Sigmoid colon (tissue), 7 donors: ENCODE data around the gene SETD3. TPM values are rescaled to one million over a fixed set of nuclear protein-coding genes. Genes with fewer than 3 reads are reported as not detected.

Experiments used
- DNase-seq: peaks from one replicate; pipeline ENCODE4 v3.0.0-alpha.2; 2019
- H3K27ac ChIP-seq, 4 donors: fragments of 200-600 bp; sonication (generic); one replicate each; pipeline ENCODE4 v1.5.1; 2016 to 2019; ENCODE audit warnings: mild to moderate bottlenecking in 1 of 4
- H3K27me3 ChIP-seq, 3 donors: fragments of 200-600 bp; sonication (generic); one replicate each; pipeline ENCODE4 v1.5.1; 2019; ENCODE audit warnings: mild to moderate bottlenecking in 1 of 3
- H3K36me3 ChIP-seq, 4 donors: fragments of 200-600 bp; sonication (generic); one replicate each; pipeline ENCODE4 v1.5.1; 2016 to 2019
- H3K4me1 ChIP-seq, 4 donors: fragments of 200-600 bp; sonication (generic); one replicate each; pipeline ENCODE4 v1.5.1; 2017 to 2019
- H3K4me3 ChIP-seq, 4 donors: fragments of 200-600 bp; sonication (generic); one replicate each; pipeline ENCODE4 v1.5.1; 2017 to 2019; ENCODE audit warnings: mild to moderate bottlenecking in 2 of 4, moderate library complexity in 1 of 4
- H3K9me3 ChIP-seq, 4 donors: fragments of 200-600 bp in 3 of 4; sonication (generic) in 3 of 4; one replicate each; pipeline versions ENCODE4 v1.5.1 to v1.6.1; 2013 to 2019
- CTCF ChIP-seq, 4 experiments: fragments of 450-650 bp in 3 of 4; fragments of 200-600 bp in 1 of 4; IDR thresholded peaks; one replicate each; pipeline ENCODE4 v1.5.1; 2016 to 2019; ENCODE audit warnings: antibody characterized with exemption in 4 of 4, mild to moderate bottlenecking in 3 of 4, moderate library complexity in 2 of 4
- EP300 ChIP-seq, 4 donors: sonication (generic); formaldehyde crosslinking; IDR thresholded peaks; one replicate each; pipeline ENCODE4 v1.6.1; 2017; ENCODE audit warnings: antibody characterized with exemption in 4 of 4
- POLR2A ChIP-seq, 2 donors: fragments of 450-650 bp; IDR thresholded peaks; one replicate each; pipeline ENCODE4 v1.6.1; 2016; ENCODE audit warnings: antibody characterized with exemption in 2 of 2, mild to moderate bottlenecking in 2 of 2, moderate library complexity in 2 of 2
- POLR2AphosphoS5 ChIP-seq, 4 donors: sonication (generic); formaldehyde crosslinking; IDR thresholded peaks; one replicate each; pipeline ENCODE4 v1.6.1; 2017; ENCODE audit warnings: antibody characterized with exemption in 4 of 4
- WGBS, 2 donors: extraction: QIAGEN DNeasy Blood & Tissue Kit; methylation state at CpG; one replicate each; pipeline ENCODE4 v1.1.7; 2013; 5-methylcytosine and 5-hydroxymethylcytosine counted together
- intact Hi-C: fragments of 100-400 bp; cut with DNase I; formaldehyde crosslinking; loops from one replicate; pipeline ENCODE4 v1.15.1; 2023
- polyA plus RNA-seq, 3 donors: library from polyadenylated mRNA; stranded (reverse); fragments of 200-250 nt; gene quantifications; one replicate each; pipeline ENCODE4 v1.2.3, GENCODE V29; 2013
- total RNA-seq, 4 donors: library from RNA; depleted of rRNA; stranded (reverse); fragments of >200 nt; gene quantifications; one replicate each; pipeline ENCODE4 v1.1.0, GENCODE V29; 2016
- donor health status: healthy with polysubstance abuse.
- donor health status: Bipolar disorder and iron deficiency.
- donor health status: healthy.

The SETD3 gene
- total and polyA plus RNA-seq, 7 donors = 34.6 to 164 (median 130) TPM

- no peaks in the 10 kb centered on the region for H3K9me3 ChIP-seq
- H3K27me3 ChIP-seq = no peaks in the 10 kb centered on the region
- peak overlapping the region in 1 of 4 donors; percentile 27 for H3K27ac ChIP-seq
- TF ChIP-seq CTCF (IDR thresholded peaks at IDR 0.05) (no peak), EP300 (IDR thresholded peaks at IDR 0.05) (no peak), POLR2AphosphoS5 (IDR thresholded peaks at IDR 0.05) (no peak), POLR2A (IDR thresholded peaks at IDR 0.05) (no peak)
- peaks cover 6 to 31% (median 18%) of the 10 kb centered on the region in 4 donors for H3K36me3 ChIP-seq
- no peak overlapping the region for H3K4me3 ChIP-seq
- intact Hi-C loops = no loop called here
- peaks cover 0 to 16% (median 11%) of the 10 kb centered on the region in 4 donors for H3K4me1 ChIP-seq
- no peak for DNase-seq
- 73 to 82% methylated on average over 9 of the region's 9 CpGs for WGBS, 2 donors
Measured at GRCh38 chr14:99467336-99468078, 13.2 kb downstream of the SETD3 start.

DNA sequence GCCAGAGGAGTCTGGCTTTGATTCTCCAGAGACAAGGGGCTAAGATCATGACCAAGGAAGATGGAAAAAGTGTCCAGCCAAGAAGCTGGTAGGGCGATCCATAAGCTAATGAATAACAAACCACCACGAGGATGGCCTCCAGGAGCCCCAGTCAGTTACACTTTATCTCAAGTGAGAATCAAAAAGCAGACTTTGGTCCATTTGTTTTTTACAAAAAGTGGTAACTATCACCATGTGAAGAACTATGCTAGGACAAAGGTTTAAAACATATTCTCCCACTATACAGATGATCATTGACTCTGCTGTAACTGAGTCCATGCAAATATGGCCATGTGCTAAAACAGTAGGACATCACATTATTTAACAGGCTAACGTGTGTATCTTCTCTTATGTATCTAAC lies 13.9 kb downstream of the SETD3 start:
- no peak for DNase-seq
- no peaks in the 10 kb centered on the region for H3K9me3 ChIP-seq
- peaks cover 0 to 16% (median 11%) of the 10 kb centered on the region in 4 donors for H3K4me1 ChIP-seq
- intact Hi-C loops = no loop called here
- no peak overlapping the region for H3K4me3 ChIP-seq
- peaks cover 6 to 38% (median 24%) of the 10 kb centered on the region in 4 donors for H3K36me3 ChIP-seq
- WGBS, 2 donors = 74 to 87% methylated on average over 3 of the region's 3 CpGs
- no peaks in the 10 kb centered on the region for H3K27me3 ChIP-seq
- no peak overlapping the region for H3K27ac ChIP-seq
- no peak for TF ChIP-seq POLR2AphosphoS5 (IDR thresholded peaks at IDR 0.05)
- TF ChIP-seq POLR2A (IDR thresholded peaks at IDR 0.05) = no peak

DNA sequence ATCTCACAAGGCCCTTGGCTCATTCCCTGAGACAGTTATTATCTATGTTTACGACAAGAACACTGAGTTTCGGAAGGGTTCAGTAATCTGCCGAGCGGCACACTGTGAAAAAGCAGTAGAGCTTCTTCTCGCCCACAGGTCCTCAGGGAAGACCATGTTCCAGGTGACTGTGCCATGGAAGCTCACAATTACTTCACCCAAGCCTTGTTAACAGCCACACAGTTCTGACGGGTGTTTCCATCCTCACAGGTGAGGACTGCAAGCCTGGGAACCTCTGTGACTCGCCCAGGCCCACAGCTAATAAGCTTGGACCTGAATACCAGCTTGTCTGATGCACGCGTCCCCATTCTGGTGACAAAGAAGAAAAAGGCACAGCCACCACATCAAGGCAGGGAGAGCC lies 15.4 kb downstream of the SETD3 start:
- WGBS, 2 donors = 94% methylated on average over 9 of the region's 9 CpGs

GRCh38 chr14:99463974-99464373 lies 16.7 kb downstream of the SETD3 start:
- intact Hi-C loops = no loop called here
- Histone ChIP-seq H3K4me3 (no peak overlapping the region), H3K27me3 (no peaks in the 10 kb centered on the region), H3K36me3 (peaks cover 6 to 59% (median 30%) of the 10 kb centered on the region in 4 donors), H3K9me3 (no peaks in the 10 kb centered on the region), H3K27ac (no peak overlapping the region), H3K4me1 (peaks cover 0 to 22% (median 15%) of the 10 kb centered on the region in 4 donors)
- no peak for DNase-seq
- 92 to 94% methylated on average over 4 of the region's 4 CpGs for WGBS, 2 donors
- TF ChIP-seq POLR2A (IDR thresholded peaks at IDR 0.05) (no peak), EP300 (IDR thresholded peaks at IDR 0.05) (no peak), POLR2AphosphoS5 (IDR thresholded peaks at IDR 0.05) (no peak), CTCF (IDR thresholded peaks at IDR 0.05) (no peak)

More for the DNA sequence above, 15.4 kb downstream of the SETD3 start:
- DNase-seq = no peak
- Histone ChIP-seq H3K27ac (no peak overlapping the region), H3K4me3 (no peak overlapping the region), H3K27me3 (no peaks in the 10 kb centered on the region), H3K9me3 (no peaks in the 10 kb centered on the region), H3K4me1 (peaks cover 0 to 16% (median 11%) of the 10 kb centered on the region in 4 donors), H3K36me3 (peaks cover 6 to 51% (median 29%) of the 10 kb centered on the region in 4 donors)
- TF ChIP-seq POLR2A (IDR thresholded peaks at IDR 0.05) (no peak), POLR2AphosphoS5 (IDR thresholded peaks at IDR 0.05) (no peak), CTCF (IDR thresholded peaks at IDR 0.05) (no peak), EP300 (IDR thresholded peaks at IDR 0.05) (no peak)
- intact Hi-C loops = no loop called here

DNA sequence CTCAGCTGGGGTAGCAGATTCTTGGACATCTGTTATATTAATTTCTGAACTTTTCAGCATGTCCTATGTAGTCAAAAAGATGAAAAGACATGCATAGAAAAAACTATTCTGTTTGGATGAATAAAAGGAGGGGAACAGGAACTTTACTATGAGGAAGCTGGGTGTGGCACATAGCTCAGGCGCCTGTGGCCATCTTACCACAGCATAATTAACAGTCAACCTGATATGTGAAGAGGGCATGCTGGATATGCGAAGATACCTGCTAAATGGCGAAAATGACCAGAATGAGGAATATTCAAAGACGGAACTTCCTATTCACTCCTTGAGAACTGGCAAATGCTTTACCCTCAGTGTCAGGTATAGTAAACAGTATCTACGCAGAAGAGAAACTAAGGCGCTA lies 18.4 kb downstream of the SETD3 start:
- WGBS, 2 donors = 69 to 70% methylated on average over 6 of the region's 6 CpGs
- Histone ChIP-seq H3K4me1 (peaks cover 0 to 13% (median 4%) of the 10 kb centered on the region in 4 donors), H3K4me3 (no peak overlapping the region), H3K27ac (no peak overlapping the region), H3K27me3 (no peaks in the 10 kb centered on the region), H3K36me3 (peaks cover 6 to 70% (median 33%) of the 10 kb centered on the region in 4 donors), H3K9me3 (no peaks in the 10 kb centered on the region)
- TF ChIP-seq EP300 (IDR thresholded peaks at IDR 0.05) (no peak), POLR2A (IDR thresholded peaks at IDR 0.05) (no peak), POLR2AphosphoS5 (IDR thresholded peaks at IDR 0.05) (no peak), CTCF (IDR thresholded peaks at IDR 0.05) (no peak)
- intact Hi-C loops = no loop called here
- DNase-seq = no peak
